IPS-11a (cell line): ENCODE measurements around the gene SLCO1A2.
"Not testable (repeated sequence)": the region's sequence is repeated elsewhere in the genome, so short reads cannot be mapped to it uniquely, and the experiment has no call there.

Source experiments
- H3K4me3 ChIP-seq: one replicate; pipeline ENCODE4 v1.5.1; 2013; ENCODE audit warnings: low read depth, low read length, control low read depth

The SLCO1A2 gene, protein sequence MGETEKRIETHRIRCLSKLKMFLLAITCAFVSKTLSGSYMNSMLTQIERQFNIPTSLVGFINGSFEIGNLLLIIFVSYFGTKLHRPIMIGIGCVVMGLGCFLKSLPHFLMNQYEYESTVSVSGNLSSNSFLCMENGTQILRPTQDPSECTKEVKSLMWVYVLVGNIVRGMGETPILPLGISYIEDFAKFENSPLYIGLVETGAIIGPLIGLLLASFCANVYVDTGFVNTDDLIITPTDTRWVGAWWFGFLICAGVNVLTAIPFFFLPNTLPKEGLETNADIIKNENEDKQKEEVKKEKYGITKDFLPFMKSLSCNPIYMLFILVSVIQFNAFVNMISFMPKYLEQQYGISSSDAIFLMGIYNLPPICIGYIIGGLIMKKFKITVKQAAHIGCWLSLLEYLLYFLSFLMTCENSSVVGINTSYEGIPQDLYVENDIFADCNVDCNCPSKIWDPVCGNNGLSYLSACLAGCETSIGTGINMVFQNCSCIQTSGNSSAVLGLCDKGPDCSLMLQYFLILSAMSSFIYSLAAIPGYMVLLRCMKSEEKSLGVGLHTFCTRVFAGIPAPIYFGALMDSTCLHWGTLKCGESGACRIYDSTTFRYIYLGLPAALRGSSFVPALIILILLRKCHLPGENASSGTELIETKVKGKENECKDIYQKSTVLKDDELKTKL

DNA sequence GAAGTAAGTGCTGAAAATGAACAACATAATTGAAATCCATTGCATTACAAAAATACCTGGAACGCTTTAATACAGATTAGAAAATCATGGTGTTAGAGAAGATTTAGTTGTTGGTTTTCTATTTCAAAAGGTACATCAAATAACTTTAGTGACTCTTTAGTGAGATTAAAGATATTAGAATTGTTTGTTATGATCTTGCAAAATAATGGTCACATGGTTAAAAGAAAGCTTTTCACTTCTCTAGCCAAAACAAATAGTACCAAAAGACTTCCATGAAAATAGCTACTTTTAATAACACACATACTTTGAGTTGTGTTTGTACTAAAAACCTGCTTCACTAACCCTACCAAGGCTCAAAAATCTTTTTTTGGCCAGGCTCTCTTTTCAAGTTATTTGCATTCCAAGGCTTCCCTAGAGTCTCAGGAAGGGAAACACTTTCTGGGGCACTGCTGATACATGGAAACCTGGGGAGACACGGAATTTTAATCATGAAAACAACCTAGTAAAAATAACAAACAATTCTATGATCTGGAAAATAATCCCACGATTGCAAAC lies at the start of gene SLCO1A2:
Gene SLCO1A2 (minus strand): TSS at position 147 of the 555 bp plus-strand sequence. CDS start 270 bp downstream, outside the sequence.
- no peak within 1 kb of the TSS for H3K4me3 ChIP-seq

DNA sequence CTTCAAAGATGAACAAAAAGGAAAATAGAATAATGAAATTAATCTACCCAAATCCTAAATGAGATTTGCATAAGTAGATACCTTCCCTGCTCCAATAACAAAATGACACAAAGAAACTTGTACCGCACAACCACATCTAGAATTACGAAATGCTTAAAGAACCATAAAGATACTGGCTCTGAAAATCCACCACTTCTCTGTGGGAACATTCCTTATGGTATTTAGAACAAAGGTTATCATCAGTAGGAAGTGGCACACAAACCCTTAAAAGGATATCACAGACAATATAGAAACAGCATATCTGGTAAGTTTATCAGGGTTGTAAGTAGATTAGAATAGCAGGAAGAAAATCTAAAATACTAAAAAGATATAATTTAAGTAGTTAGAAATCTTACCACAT lies 49.5 kb upstream of the SLCO1A2 start:
- no peak overlapping the region for H3K4me3 ChIP-seq

DNA sequence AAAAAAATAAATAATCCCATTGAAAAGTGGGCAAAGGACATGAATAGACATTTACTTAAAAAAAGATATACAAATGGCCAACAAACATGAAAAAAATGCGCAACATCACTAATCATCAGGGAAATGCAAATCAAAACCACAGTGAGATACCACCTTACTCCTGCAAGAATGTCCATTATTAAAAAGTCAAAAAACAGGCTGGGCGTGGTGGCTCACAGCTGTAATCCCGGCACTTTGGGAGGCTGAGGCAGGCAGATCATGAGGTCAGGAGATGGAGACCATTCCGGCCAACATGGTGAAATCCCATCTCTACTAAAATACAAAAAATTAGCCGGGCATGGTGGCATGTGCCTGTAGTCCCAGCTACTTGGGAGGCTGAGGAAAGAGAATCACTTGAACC lies 46.6 kb upstream of the SLCO1A2 start:
- H3K4me3 ChIP-seq = not testable (repeated sequence)

DNA sequence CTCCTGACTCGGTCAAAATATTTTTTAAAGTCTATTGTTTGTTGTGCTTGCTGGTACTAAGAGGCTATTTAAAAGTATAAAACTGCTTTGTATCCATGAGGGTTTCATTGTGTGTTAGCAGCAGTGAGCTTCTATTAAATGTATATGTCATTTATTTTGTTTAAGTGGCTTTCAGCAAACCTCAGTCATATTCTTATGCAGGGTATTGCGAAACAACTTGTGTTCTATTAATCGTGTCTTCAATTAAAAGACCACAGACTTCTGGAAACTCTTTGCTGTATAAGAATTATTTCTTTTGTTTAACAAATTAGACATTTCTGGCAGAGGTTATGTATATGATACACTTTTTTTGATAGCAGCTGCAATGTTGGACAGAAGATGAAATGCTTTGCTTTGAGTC lies 44.5 kb upstream of the SLCO1A2 start:
- no peak overlapping the region for H3K4me3 ChIP-seq

DNA sequence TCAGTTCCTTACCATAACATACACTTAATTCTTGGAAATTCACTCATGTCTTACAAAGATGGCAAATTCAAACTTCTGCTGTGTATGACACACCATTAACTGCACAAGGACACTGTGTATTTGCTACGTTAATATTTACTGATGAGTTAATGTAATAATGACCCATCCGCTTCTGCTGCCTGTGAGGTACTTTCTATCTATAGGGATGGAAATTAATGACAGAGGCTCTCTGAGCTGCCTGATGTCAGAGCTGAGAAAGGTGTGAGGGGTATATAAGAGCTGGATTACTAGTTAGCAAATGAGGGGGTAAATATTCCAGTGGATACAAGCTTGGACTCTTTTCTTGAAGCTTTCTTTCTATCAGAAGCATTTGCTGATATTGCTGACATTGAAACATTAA lies 37.9 kb upstream of the SLCO1A2 start, which contains the start of gene IAPP:
Gene IAPP (plus strand): TSS at position 301 of the 400 bp plus-strand sequence. CDS start 450 bp downstream, outside the sequence.
- no peak within 1 kb of the TSS for H3K4me3 ChIP-seq

DNA sequence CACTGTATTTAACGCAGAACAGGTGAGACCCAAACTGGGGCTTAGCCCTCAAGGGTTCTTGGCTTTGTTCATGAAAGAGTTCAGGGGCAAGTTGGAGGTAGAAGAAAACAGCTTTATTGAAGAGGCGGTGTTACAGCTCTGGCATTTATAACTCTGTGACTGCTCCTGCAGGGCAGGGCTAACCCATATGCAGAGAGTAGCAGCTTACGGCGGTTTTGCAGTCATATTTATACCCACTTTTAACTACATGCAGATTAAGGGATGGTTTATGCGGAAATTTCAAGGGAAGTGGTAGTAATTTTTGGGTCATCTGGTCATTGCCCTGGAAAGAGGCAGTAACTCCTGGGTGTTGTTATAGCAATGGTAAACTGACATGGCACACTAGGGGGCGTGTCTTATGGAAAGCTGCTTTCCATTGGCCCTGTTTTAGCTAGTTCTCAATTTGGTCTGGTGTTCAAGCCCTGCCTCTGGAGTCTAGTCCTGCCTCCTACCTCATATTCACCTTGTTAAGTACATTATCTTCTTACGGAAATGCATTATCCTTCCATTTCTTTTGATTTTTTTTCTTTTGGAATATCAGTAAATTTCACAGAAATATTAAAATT lies 36.2 kb upstream of the SLCO1A2 start:
- H3K4me3 ChIP-seq = no peak overlapping the region

DNA sequence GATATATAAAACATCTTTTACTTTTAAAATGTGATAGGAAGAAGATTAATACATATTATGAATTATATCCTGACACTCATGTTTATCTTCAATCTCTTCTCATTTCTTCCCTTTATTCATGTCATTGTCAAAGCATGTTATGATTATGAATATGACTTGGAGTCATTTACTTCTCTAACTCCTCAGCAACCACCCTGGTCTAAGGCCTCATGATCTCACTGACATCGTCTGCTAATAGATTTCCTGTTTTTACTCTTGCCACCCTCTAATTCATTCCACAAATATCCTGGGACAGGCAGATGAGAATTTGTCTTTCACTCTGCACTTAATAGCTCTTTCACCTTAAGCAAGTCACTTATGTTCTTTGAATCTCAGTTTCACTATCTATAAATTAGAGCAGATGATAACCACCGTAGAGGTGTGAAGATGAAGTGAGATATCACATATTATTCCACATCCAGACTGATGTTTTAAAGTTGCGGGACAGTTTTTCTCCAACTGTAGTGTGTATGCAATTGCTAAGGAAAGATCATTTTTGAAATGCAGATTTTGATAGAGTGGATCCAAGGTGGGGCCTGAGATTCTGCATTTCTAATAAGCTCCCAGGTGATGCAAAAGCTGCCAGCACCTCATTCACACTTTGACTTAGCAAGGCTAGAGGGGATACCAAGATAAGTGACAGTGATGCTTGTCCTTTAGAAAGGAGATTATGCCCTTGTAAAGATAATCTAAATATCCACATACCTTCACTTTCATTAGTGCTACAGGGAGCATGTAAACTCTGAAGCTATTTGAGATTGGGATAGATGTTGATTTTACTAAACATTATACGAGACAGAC lies 34.6 kb upstream of the SLCO1A2 start:
- H3K4me3 ChIP-seq = no peak overlapping the region

DNA sequence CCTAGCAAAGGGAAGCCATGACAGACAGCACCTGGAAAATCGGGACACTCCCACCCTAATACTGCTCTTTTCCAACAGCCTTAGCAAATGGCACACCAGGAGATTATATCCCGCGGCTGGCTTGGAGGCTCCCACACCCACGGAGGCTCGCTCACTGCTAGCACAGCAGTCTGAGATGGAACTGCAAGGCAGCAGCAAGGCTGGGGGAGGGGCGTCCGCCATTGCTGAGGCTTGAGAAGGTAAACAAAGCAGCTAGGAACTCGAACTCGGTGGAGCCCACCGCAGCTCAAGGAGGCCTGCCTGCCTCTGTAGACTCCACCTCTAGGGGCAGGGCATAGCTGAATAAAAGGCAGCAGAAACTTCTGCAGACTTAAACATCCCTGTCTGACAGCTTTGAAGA lies 25.9 kb upstream of the SLCO1A2 start:
- not testable (repeated sequence) for H3K4me3 ChIP-seq

DNA sequence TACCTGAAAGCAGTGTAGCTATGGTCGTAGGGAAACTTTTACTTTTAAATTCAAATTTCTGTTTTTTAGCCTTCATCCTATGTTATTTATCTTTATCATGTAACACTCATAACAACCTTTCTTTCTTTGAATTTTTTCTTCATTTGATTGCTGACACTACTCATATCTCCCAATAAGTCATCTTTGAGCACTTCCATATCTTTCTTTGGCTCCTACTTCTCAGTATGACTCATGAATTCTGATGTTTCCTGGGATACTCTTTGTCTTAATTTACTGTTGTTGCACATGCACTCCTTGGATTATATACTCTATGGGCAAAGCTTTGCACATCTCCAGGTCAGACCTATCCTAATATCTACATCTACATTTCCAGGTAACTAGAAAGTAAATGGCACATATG lies 19.9 kb upstream of the SLCO1A2 start:
- no peak overlapping the region for H3K4me3 ChIP-seq

DNA sequence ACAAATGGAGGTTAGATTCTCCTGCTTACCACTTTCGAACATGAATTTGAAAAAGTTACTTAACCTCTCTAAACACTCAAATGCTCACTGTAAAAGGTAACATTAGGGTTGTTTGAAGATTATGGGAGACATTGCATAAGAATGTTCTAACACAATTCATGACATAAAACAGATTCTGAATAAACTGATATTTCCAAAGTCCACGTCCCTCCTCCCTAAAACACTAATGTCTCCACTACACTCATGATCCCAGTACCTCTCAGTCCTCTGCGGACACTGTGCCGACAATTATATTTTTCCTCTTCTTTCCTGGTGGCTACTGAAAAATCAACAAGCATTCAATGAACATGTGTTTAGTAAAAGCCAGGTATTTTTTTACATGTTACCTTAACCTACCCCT lies 19.2 kb upstream of the SLCO1A2 start:
- no peak overlapping the region for H3K4me3 ChIP-seq

DNA sequence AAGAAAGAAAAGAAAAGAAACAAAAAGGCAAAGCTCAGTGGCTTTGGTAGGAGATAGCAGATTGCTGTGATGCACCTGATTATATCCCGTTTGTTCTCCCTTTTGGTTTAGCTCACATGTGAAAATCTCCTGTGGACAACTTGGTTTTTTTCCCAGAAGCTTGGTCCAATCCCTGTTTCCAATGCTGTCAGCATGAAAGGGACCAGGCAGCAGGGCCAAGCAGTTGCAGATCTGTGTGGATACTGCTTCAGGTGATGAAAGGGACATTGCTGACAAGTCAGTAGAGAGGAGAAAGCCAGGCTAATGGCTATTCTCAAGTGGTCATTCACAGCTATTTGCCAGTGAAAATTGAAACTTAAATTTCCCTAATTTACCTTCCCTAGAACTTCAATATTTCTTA lies 18.8 kb upstream of the SLCO1A2 start:
- no peak overlapping the region for H3K4me3 ChIP-seq

DNA sequence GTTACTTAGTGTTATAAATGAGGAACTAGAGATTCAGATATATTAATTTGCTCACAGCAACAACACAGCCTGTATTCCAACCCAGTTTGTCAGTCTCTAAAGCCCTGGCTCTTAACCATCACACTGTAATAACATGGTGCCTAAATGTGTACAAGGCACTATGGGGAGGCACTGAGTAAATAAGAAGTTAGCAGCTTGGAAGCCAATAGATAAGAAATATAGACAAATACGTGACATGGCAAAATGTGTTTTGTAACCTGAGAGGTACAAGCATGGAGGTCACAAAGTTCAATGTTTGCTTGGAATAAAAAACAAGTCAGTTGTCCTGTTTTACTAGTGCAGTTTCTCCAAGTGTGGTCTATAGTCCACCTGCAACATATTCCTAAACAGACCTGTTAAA lies 16.3 kb upstream of the SLCO1A2 start:
- no peak overlapping the region for H3K4me3 ChIP-seq

DNA sequence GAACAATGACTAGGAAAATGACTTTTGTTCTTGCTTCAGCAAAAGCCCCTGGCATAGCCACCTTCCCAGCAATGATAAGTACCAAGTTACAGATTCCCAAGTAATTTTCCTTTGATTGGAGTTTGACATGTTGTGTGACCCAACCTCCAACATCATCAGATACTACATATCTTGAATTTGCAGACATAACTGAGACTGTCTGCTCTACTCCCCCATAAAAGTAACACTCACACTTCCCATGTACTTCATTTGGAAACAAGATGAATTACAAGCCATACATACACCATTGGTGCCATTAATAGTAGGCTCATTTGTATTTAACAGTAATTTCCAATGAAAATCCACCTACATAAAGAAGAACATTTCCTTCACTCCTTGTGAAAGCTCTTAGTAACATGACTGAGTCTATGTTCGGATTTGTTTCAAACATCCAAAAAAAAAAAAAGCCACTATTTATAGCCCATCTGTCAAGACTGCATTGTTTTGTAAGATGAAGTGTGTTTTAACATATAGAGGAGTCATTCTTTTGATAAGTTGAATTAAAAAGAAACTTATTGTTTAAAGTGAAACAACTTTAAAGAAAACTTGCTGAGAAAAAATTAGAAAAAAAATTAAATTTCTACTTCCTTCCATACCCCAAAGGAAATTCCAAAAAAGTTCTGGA lies 12.0 kb upstream of the SLCO1A2 start:
- no peak overlapping the region for H3K4me3 ChIP-seq

DNA sequence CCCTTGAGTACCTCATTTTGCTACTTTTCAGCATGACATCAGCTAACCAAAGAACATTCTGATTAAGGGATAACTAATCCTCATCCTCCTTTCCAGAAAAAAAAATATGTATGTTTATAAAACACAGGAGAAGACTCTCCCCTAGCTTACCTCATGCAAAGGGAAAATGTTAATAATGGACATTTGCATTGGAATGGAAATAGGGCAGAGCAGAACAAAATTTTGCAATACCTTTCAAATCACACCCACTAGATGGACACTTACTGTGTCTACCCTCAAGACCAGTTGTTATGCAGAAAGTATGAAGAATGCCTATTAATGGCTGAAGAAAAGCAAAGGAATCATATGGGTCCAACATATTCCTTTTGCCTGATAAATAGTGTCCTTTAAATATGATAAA lies 8.9 kb upstream of the SLCO1A2 start:
- H3K4me3 ChIP-seq = no peak overlapping the region

DNA sequence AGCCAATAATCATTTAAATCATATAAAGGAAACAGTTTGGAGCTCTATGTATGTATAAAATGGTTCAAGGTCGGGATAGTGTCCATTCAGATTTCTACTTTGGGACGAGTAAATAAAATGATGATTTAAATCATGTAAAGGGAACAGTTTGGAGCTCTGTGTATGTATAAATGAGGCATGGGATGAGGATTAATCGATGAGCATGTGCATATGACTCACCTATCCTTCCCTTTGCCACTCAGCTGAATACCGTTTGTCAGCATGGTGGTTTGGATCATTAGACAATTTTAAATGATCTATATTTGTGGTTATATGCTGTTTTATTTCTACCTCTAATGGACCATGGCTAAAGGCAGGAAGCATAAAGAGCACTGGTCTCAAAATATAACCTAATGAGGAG lies 7.1 kb upstream of the SLCO1A2 start:
- no peak overlapping the region for H3K4me3 ChIP-seq

DNA sequence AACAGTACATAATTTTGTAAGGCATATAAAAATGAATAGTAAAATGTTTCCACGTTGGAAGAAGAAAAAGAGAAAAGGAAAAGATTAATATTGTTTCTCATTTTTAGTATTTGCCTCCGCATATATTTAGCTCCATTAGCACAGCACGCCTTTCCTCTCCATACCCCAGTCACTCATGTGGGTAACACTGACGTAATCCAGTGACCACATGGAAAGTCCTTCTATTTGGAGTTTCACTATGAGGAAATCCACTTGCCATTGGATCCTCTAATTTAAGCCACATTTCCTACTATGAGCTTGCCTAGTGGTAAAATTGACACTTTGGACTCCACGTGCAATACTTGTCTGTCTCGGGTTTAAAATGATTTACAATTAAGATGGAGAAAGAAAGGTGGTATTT lies 5.7 kb upstream of the SLCO1A2 start:
- no peak overlapping the region for H3K4me3 ChIP-seq

DNA sequence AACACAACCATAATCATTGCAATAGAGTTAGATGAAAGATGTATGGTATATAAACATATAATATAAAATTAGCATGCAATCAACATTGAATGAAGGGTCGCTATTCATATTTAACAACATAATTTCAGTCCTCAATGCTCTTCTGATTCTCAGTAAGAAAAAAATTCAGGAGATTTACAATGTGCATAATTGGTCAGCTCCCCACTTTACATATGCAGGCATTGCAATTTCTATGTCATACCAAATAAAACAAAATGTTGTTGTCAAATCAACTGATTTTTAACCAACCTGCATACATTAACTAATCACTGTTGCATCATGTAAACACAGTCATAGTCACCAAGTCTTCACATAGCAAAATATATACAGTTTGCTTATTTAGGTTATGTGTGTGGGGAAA lies 5.2 kb upstream of the SLCO1A2 start:
- no peak overlapping the region for H3K4me3 ChIP-seq

DNA sequence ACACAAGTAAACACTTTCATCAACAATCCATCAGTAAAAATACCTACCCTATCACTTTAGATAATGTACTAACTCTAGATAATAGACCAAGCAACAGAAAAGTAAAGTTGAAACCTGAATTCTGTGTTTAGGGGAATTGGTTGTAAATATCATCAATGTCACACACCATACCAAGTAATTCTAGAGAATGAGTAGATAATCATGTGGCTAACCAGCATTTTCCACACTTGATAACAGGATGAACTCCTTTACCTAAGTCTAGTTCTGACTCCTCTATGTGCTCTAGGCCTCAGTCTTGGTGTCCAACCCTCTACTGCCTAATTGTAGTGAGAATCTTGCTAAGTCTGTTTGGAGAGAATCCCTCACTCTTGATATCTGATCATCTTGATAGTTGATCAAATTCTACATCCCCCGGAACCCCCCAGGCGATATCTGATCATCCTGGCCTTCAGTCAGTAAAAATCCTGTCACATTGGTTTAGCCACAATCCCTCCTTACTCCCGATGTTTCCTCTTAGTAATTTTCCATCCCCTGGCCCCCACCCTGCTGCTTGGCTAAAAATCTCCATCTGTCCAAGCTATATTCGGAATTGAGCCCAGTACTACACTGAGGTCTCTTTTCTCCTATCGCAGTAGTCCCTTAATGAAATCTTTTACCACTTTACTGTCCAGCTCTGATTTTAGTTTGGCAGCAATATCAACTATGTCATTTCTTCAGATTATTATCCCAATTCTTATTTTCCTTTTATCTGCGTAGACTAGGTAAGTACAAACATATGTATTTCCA lies 3.4 kb upstream of the SLCO1A2 start:
- H3K4me3 ChIP-seq = no peak overlapping the region

DNA sequence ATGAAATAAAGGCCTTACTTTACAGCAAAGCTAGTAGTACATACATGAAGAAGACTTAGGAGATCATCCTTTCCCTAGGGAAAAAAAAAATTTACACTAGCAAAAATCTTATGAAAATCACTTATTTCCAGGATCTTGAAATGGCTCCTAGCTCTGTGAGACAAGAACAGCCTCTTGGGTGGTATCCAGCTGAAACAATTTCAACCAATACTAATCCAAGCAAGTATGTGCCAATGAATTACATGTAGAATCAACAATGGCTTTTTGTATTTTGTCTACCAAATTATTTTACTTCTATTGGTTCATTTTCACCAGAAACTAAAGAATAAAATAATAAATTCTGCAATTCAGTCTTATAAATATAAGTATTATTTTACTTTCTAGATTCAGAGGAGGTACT lies 2.7 kb upstream of the SLCO1A2 start:
- H3K4me3 ChIP-seq = no peak overlapping the region
